ENCODE data around the gene PHF5A. TPM values are rescaled to one million over a fixed set of nuclear protein-coding genes. Genes with fewer than 3 reads are reported as not detected.

PHF5A gene
- total and polyA plus RNA-seq, 2 experiments from 2014 or later, result 13.1 to 41.9 TPM

DNA sequence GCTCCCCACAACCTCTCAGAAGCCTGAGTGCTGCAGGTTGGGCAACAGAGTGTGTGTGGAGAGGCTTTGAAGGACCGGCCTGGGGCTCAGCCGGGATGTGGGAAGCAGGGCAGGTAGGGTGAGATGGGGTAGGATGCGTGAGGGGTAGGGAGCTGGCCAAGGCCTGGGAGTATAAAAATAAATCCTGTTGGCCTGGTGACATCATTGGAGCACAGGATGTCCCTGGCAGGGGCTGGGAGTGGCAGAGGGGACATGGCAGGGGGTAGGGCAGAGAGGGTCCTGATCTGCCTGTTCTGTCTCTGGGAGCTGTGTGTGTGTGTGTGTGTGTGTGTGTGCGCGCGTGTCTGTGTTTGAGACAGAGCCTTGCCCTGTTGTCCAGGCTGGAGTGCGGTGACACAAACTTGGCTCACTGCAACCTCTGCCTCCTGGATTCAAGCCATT is 58.2 kb downstream of the PHF5A start:
- no peak for DNase-seq
- Histone ChIP-seq H2AFZ (no peak overlapping the region), H3K9me3 (ENCODE audit: low read depth) (no peaks in the 10 kb centered on the region), H3K27me3 (replicated peaks; ENCODE audit: insufficient read depth) (no peaks in the 10 kb centered on the region), H3K9me2 (ENCODE audit: insufficient read depth) (no peaks in the 10 kb centered on the region), H3K4me3 (no peak overlapping the region), H3K9ac (no peak overlapping the region), H3K79me2 (ENCODE audit: insufficient read depth) (peaks cover 9% of the 10 kb centered on the region), H3F3A (ENCODE audit: insufficient read depth) (no peaks in the 10 kb centered on the region), H3K36me3 (ENCODE audit: low read depth) (no peaks in the 10 kb centered on the region), H3K4me2 (ENCODE audit: unreplicated experiment) (no peak overlapping the region), H3K4me1 (ENCODE audit: insufficient read depth) (peaks cover 13% of the 10 kb centered on the region), H4K20me1 (ENCODE audit: insufficient read depth) (no peaks in the 10 kb centered on the region), H3K27ac (no peak overlapping the region)
- no peak for TF ChIP-seq EZH2phosphoT487 (IDR thresholded peaks at IDR 0.05; ENCODE audit: insufficient read depth, low read depth)
- TF ChIP-seq EZH2 (IDR thresholded peaks at IDR 0.05; ENCODE audit: insufficient read depth, poor library complexity, severe bottlenecking), result no peak
- WGBS, 2 experiments (ENCODE audit: low coverage in 1 of 2, low lambda C conversion rate in 2 of 2, missing lambda C conversion rate in 2 of 2), result 70 to 82% methylated on average over 4 to 7 of the region's 7 CpGs
- in situ Hi-C loops (cut with MboI), result no loop called here

Other genes starting within 250 kb of the PHF5A start
- 0.22 and 1.1 TPM in 2 replicates for gene CHADL, start 227.8 kb downstream of the PHF5A start, total RNA-seq (2014; rRNA removed; shearing (Covaris generic))
- 0.30 and 0.88 TPM in 2 replicates for gene CHADL, start 227.8 kb downstream of the PHF5A start, polyA plus RNA-seq (2016; fragmentation: Nextera tagmentation; extraction: Ambion mirVana)
- 73.5 and 79.2 TPM in 2 replicates for gene RANGAP1, start 182.5 kb downstream of the PHF5A start, total RNA-seq (2014; rRNA removed; shearing (Covaris generic))
- 52.3 and 54.6 TPM in 2 replicates for gene RANGAP1, start 182.5 kb downstream of the PHF5A start, polyA plus RNA-seq (2016; fragmentation: Nextera tagmentation; extraction: Ambion mirVana)
- gene ZC3H7B, start 167.2 kb downstream of the PHF5A start, total RNA-seq (2014; rRNA removed; shearing (Covaris generic)), result 54.8 and 54.9 TPM in 2 replicates
- 5.3 and 5.4 TPM in 2 replicates for gene ZC3H7B, start 167.2 kb downstream of the PHF5A start, polyA plus RNA-seq (2016; fragmentation: Nextera tagmentation; extraction: Ambion mirVana)
- 4.2 and 4.6 TPM in 2 replicates for gene TEF, start 86.8 kb downstream of the PHF5A start, total RNA-seq (2014; rRNA removed; shearing (Covaris generic))
- gene TEF, start 86.8 kb downstream of the PHF5A start, polyA plus RNA-seq (2016; fragmentation: Nextera tagmentation; extraction: Ambion mirVana), result 2.2 and 2.8 TPM in 2 replicates
- gene TOB2, start 21.9 kb downstream of the PHF5A start, total RNA-seq (2014; rRNA removed; shearing (Covaris generic)), result 29.0 and 35.7 TPM in 2 replicates
- gene TOB2, start 21.9 kb downstream of the PHF5A start, polyA plus RNA-seq (2016; fragmentation: Nextera tagmentation; extraction: Ambion mirVana), result 29.6 and 31.1 TPM in 2 replicates
- gene ACO2, start 425 bp upstream of the PHF5A start, total RNA-seq (2014; rRNA removed; shearing (Covaris generic)), result 41.5 and 60.4 TPM in 2 replicates
- 68.1 and 68.7 TPM in 2 replicates for gene ACO2, start 425 bp upstream of the PHF5A start, polyA plus RNA-seq (2016; fragmentation: Nextera tagmentation; extraction: Ambion mirVana)
- gene POLR3H, start 75.8 kb upstream of the PHF5A start, total RNA-seq (2014; rRNA removed; shearing (Covaris generic)), result 16.8 and 21.2 TPM in 2 replicates
- gene POLR3H, start 75.8 kb upstream of the PHF5A start, polyA plus RNA-seq (2016; fragmentation: Nextera tagmentation; extraction: Ambion mirVana), result 49.6 and 52.2 TPM in 2 replicates
- gene CSDC2, start 92.3 kb upstream of the PHF5A start, total RNA-seq (2014; rRNA removed; shearing (Covaris generic)), result 0.38 TPM in 1 of 2 replicates, not detected in the other
- gene CSDC2, start 92.3 kb upstream of the PHF5A start, polyA plus RNA-seq (2016; fragmentation: Nextera tagmentation; extraction: Ambion mirVana), result 0.59 and 1.1 TPM in 2 replicates
- 29.4 and 33.3 TPM in 2 replicates for gene PMM1, start 121.1 kb upstream of the PHF5A start, total RNA-seq (2014; rRNA removed; shearing (Covaris generic))
- 78.2 and 79.2 TPM in 2 replicates for gene PMM1, start 121.1 kb upstream of the PHF5A start, polyA plus RNA-seq (2016; fragmentation: Nextera tagmentation; extraction: Ambion mirVana)
- gene DESI1, start 152.4 kb upstream of the PHF5A start, total RNA-seq (2014; rRNA removed; shearing (Covaris generic)), result 24.3 and 44.3 TPM in 2 replicates
- gene DESI1, start 152.4 kb upstream of the PHF5A start, polyA plus RNA-seq (2016; fragmentation: Nextera tagmentation; extraction: Ambion mirVana), result 41.9 and 42.2 TPM in 2 replicates
- gene XRCC6, start 152.6 kb upstream of the PHF5A start, total RNA-seq (2014; rRNA removed; shearing (Covaris generic)), result 288 and 292 TPM in 2 replicates
- 319 and 323 TPM in 2 replicates for gene XRCC6, start 152.6 kb upstream of the PHF5A start, polyA plus RNA-seq (2016; fragmentation: Nextera tagmentation; extraction: Ambion mirVana)
- 113 and 136 TPM in 2 replicates for gene SNU13, start 220.2 kb upstream of the PHF5A start, total RNA-seq (2014; rRNA removed; shearing (Covaris generic))
- 302 and 310 TPM in 2 replicates for gene SNU13, start 220.2 kb upstream of the PHF5A start, polyA plus RNA-seq (2016; fragmentation: Nextera tagmentation; extraction: Ambion mirVana)
- gene MEI1, start 230.8 kb upstream of the PHF5A start, total RNA-seq (2014; rRNA removed; shearing (Covaris generic)), result 2.2 and 3.7 TPM in 2 replicates
- gene MEI1, start 230.8 kb upstream of the PHF5A start, polyA plus RNA-seq (2016; fragmentation: Nextera tagmentation; extraction: Ambion mirVana), result 5.5 and 5.9 TPM in 2 replicates